ENCODE data around the gene PNKP. TPM values are rescaled to one million over a fixed set of nuclear protein-coding genes. Genes with fewer than 3 reads are reported as not detected.
A peak's percentile ranks its signal among the peaks of the same experiment; 100 is the strongest.

PNKP gene
- total and polyA plus RNA-seq, 7 experiments from 2014 or later: 19.4 to 174 (median 153) TPM

DNA sequence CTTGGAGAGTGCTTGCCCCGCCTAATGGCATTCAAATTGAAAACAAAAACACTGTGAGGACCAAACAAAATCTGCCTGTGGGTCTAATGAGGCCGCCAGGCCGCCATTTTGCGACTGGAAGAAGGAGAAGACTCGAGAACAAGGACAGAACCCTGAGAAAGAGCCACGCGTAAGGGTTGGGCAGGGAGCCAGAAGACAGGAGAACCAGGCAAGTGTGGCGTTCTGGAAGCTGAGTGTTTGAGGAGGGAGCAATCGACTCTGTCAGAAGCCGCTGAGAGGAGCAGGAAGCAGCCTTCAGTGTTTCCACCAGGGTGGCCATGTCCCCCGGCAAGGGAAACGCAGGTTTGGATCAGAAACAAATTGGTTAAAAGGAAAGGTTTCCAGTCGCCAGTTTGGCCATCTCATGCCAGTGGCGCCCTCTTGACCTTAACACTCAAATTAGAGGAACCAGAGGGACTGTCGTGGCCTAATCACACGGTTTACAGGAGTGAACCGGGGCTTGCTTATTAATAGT is 26.6 kb downstream of the PNKP start:
- H3K27me3 Mint-ChIP-seq: peaks cover 0 to 1% (median 0%) of the 10 kb centered on the region in 5 donors
- Histone ChIP-seq H3K27me3 (ENCODE audit: control insufficient read depth in 2 of 2, insufficient read depth in 2 of 2, low read length in 2 of 2) (no peaks in the 10 kb centered on the region), H3K4me3 (ENCODE audit: low read length) (no peak overlapping the region), H3K27ac (ENCODE audit: low read depth, low read length) (no peak overlapping the region), H3K9me3 (ENCODE audit: control insufficient read depth in 2 of 3, low read length in 3 of 3) (no peaks in the 10 kb centered on the region), H3K36me3 (ENCODE audit: control insufficient read depth in 2 of 3, insufficient read depth in 3 of 3, low read length in 3 of 3) (peaks cover 0 to 27% (median 0%) of the 10 kb centered on the region in 3 experiments), H3K4me1 (ENCODE audit: control insufficient read depth in 2 of 2, insufficient read depth in 2 of 2, low read length in 2 of 2) (no peaks in the 10 kb centered on the region)
- DNase-seq (no peak), ATAC-seq (no peak)
- ChIA-PET POLR2A (no interaction called here), CTCF (no interaction called here)
- H3K4me3 Mint-ChIP-seq: no peak overlapping the region
- intact Hi-C loops (cut with micrococcal nuclease): no loop called here
- H3K36me3 Mint-ChIP-seq: peaks cover 4 to 28% (median 16%) of the 10 kb centered on the region in 5 donors
- no peaks in the 10 kb centered on the region for H3K4me1 Mint-ChIP-seq
- H3K27ac Mint-ChIP-seq: no peak overlapping the region
- no peaks in the 10 kb centered on the region for H3K9me3 Mint-ChIP-seq

DNA sequence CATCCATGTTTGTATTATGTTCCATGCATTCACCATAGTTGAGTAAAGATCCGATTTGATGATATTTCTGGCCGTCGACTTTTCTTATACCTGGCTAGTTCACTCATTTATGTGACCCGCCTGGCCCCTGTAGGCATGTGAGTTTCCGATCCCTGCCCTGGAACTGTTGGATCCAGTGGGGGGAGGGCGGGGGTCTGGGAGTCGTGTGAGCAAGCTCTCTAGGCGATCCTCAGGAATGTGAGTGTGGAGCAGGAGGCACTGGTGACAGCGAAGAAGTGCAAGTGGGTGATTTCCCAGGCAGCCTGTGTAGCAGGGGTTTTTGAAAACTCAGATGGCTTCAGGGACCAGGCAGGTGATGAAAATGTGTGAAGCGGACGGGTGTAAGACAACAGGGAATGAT is 27.1 kb downstream of the PNKP start:
- H3K36me3 Mint-ChIP-seq: peaks cover 4 to 28% (median 16%) of the 10 kb centered on the region in 5 donors
- peaks cover 0 to 32% (median 0%) of the 10 kb centered on the region in 3 experiments for H3K36me3 ChIP-seq (ENCODE audit: control insufficient read depth in 2 of 3, insufficient read depth in 3 of 3, low read length in 3 of 3)
- H3K27me3 Mint-ChIP-seq: peaks cover 0 to 1% (median 0%) of the 10 kb centered on the region in 5 donors
- no peaks in the 10 kb centered on the region for H3K27me3 ChIP-seq (ENCODE audit: control insufficient read depth in 2 of 2, insufficient read depth in 2 of 2, low read length in 2 of 2)
- no peak for ATAC-seq
- H3K27ac Mint-ChIP-seq: no peak overlapping the region
- no peak overlapping the region for H3K4me3 Mint-ChIP-seq
- no peaks in the 10 kb centered on the region for H3K9me3 ChIP-seq (ENCODE audit: control insufficient read depth in 2 of 3, low read length in 3 of 3)
- no peaks in the 10 kb centered on the region for H3K4me1 ChIP-seq (ENCODE audit: control insufficient read depth in 2 of 2, insufficient read depth in 2 of 2, low read length in 2 of 2)
- CTCF ChIA-PET: no interaction called here
- H3K27ac ChIP-seq (ENCODE audit: low read depth, low read length): no peak overlapping the region
- POLR2A ChIA-PET: no interaction called here
- H3K9me3 Mint-ChIP-seq: no peaks in the 10 kb centered on the region
- no peak overlapping the region for H3K4me3 ChIP-seq (ENCODE audit: low read length)
- no peaks in the 10 kb centered on the region for H3K4me1 Mint-ChIP-seq
- DNase-seq: no peak
- intact Hi-C loops (cut with micrococcal nuclease): no loop called here

DNA sequence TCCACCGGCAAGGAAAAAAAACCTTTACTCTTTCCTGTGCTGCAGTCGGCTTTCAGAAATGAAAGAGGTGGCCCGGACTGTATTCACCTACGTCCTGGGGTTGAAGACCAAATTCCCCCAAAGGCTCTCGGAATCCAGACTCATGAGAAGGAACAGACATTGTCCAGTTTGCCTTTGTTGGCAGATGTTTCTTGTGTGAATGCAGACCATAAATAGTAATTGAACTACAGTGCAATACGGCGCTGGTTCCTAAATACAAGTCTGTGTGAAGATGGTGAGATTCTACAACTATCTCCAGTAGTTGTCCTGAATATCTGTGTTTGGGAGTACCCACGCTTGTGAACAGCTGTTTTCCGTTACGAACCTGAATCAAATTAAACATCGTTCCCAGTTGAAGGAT is 27.7 kb downstream of the PNKP start:
- H3K36me3 ChIP-seq (ENCODE audit: control insufficient read depth in 2 of 3, insufficient read depth in 3 of 3, low read length in 3 of 3): peaks cover 0 to 38% (median 0%) of the 10 kb centered on the region in 3 experiments
- ATAC-seq (no peak), DNase-seq (no peak)
- no peaks in the 10 kb centered on the region for H3K9me3 ChIP-seq (ENCODE audit: control insufficient read depth in 2 of 3, low read length in 3 of 3)
- ChIA-PET POLR2A (no interaction called here), CTCF (no interaction called here)
- no peaks in the 10 kb centered on the region for H3K9me3 Mint-ChIP-seq
- no peaks in the 10 kb centered on the region for H3K4me1 ChIP-seq (ENCODE audit: control insufficient read depth in 2 of 2, insufficient read depth in 2 of 2, low read length in 2 of 2)
- no peak overlapping the region for H3K4me3 Mint-ChIP-seq
- H3K36me3 Mint-ChIP-seq: peaks cover 6 to 31% (median 18%) of the 10 kb centered on the region in 5 donors
- H3K27ac ChIP-seq (ENCODE audit: low read depth, low read length): no peak overlapping the region
- no peaks in the 10 kb centered on the region for H3K27me3 ChIP-seq (ENCODE audit: control insufficient read depth in 2 of 2, insufficient read depth in 2 of 2, low read length in 2 of 2)
- no peaks in the 10 kb centered on the region for H3K4me1 Mint-ChIP-seq
- H3K27me3 Mint-ChIP-seq: no peaks in the 10 kb centered on the region
- intact Hi-C loops (cut with micrococcal nuclease): no loop called here
- no peak overlapping the region for H3K27ac Mint-ChIP-seq
- no peak overlapping the region for H3K4me3 ChIP-seq (ENCODE audit: low read length)

DNA sequence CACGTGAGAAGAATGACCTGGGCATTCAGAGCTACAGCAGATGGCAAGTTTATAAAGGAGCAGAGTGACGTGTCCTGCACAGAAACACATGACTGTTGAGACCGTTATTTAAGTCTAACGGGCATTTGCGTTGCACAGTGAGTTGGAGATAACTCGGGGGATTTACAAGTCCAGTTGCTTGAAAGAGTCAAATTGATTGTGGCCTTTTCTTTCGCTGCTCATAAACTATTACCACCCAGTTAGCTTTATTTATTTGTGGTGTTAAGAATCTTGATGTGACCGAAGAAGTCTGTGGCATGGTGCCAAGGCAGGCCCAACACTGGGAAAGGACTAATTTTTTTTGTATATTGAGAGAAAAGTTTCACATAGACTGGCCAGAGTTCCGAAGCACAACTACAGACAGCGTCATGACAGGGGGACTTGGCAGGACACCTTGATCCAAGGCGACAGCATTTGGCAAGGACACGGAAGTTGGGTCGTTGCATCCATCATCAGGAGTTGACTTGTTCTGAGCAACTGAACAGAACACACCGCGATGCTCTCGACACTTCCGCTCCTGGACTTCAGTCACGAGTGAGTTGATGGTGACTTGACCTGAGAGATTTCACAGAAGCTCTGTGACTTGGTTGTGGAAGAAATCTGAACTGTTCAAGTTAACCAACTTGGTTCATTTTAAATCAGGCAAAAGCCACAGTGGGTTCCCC is 28.3 kb downstream of the PNKP start:
- no peak overlapping the region for H3K4me3 Mint-ChIP-seq
- H3K4me3 ChIP-seq (ENCODE audit: low read length): no peak overlapping the region
- H3K4me1 ChIP-seq (ENCODE audit: control insufficient read depth in 2 of 2, insufficient read depth in 2 of 2, low read length in 2 of 2): no peaks in the 10 kb centered on the region
- ChIA-PET POLR2A (no interaction called here), CTCF (no interaction called here)
- peaks cover 0 to 45% (median 0%) of the 10 kb centered on the region in 3 experiments for H3K36me3 ChIP-seq (ENCODE audit: control insufficient read depth in 2 of 3, insufficient read depth in 3 of 3, low read length in 3 of 3)
- no peaks in the 10 kb centered on the region for H3K9me3 Mint-ChIP-seq
- H3K36me3 Mint-ChIP-seq: peaks cover 9 to 34% (median 20%) of the 10 kb centered on the region in 5 donors
- no peak overlapping the region for H3K27ac ChIP-seq (ENCODE audit: low read depth, low read length)
- no peaks in the 10 kb centered on the region for H3K27me3 Mint-ChIP-seq
- no peak overlapping the region for H3K27ac Mint-ChIP-seq
- peaks cover 0 to 1% (median 0%) of the 10 kb centered on the region in 7 donors for H3K4me1 Mint-ChIP-seq
- H3K27me3 ChIP-seq (ENCODE audit: control insufficient read depth in 2 of 2, insufficient read depth in 2 of 2, low read length in 2 of 2): no peaks in the 10 kb centered on the region
- no peaks in the 10 kb centered on the region for H3K9me3 ChIP-seq (ENCODE audit: control insufficient read depth in 2 of 3, low read length in 3 of 3)
- ATAC-seq (no peak), DNase-seq (no peak)
- intact Hi-C loops (cut with micrococcal nuclease): no loop called here

DNA sequence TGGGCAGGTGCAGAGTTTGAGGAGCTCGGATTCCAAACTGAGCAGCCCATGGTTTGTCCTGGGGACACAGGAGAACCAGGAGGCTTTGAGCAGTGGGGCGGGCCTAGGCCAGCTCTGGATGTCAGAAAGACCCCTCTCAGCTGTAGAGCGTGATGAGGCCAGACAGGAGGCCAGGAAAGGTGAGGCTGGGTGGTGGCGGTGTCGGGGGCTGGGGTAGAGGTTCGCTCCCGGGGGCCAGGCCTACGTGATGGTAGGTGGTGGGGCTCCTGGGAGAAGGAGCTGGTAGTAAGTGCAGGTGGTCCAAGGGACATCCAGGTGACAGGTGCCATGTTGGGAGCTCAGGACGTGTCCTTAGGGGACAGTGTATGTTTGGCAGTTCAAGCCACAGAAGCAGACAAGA is 30.0 kb downstream of the PNKP start:
- Histone ChIP-seq H3K27ac (ENCODE audit: low read depth, low read length) (no peak overlapping the region), H3K9me3 (ENCODE audit: control insufficient read depth in 2 of 3, low read length in 3 of 3) (no peaks in the 10 kb centered on the region), H3K4me3 (ENCODE audit: low read length) (no peak overlapping the region), H3K4me1 (ENCODE audit: control insufficient read depth in 2 of 2, insufficient read depth in 2 of 2, low read length in 2 of 2) (no peaks in the 10 kb centered on the region), H3K27me3 (ENCODE audit: control insufficient read depth in 2 of 2, insufficient read depth in 2 of 2, low read length in 2 of 2) (no peaks in the 10 kb centered on the region), H3K36me3 (ENCODE audit: control insufficient read depth in 2 of 3, insufficient read depth in 3 of 3, low read length in 3 of 3) (peaks cover 0 to 60% (median 6%) of the 10 kb centered on the region in 3 experiments)
- no peak for ATAC-seq
- Mint-ChIP-seq H3K9me3 (no peaks in the 10 kb centered on the region), H3K4me3 (no peak overlapping the region), H3K36me3 (peaks cover 9 to 42% (median 26%) of the 10 kb centered on the region in 5 donors), H3K27me3 (no peaks in the 10 kb centered on the region), H3K27ac (peak overlapping the region in 1 of 9 donors; percentile 68), H3K4me1 (peaks cover 0 to 4% (median 0%) of the 10 kb centered on the region in 7 donors)
- intact Hi-C loops (cut with micrococcal nuclease): no loop called here
- ChIA-PET POLR2A (interaction anchor here (0.5 kb wide), 1 partner anchor 386 kb away, joined by 3 read pairs; the partner anchor contains the start of gene PIH1D1), CTCF (no interaction called here)
- no peak for DNase-seq

DNA sequence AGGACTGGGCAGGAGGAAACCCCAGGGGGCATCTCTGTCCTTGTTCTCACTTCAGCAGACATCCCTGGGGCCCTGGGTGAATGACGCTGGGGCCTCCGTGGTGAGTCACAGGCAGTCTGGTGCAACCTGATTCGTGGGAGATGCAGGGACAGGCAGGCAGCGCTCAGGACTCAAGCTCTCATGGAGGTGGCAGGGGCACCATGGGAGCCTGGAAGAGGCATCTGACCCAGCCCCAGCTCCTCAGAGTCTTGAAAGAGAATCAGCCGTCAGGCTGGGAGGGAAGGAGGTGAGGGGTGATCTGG is 30.4 kb downstream of the PNKP start:
- Mint-ChIP-seq H3K27ac (peak overlapping the region in 1 of 9 donors; percentile 68), H3K9me3 (no peaks in the 10 kb centered on the region), H3K36me3 (peaks cover 9 to 45% (median 28%) of the 10 kb centered on the region in 5 donors), H3K4me1 (peaks cover 0 to 8% (median 0%) of the 10 kb centered on the region in 7 donors), H3K4me3 (no peak overlapping the region), H3K27me3 (no peaks in the 10 kb centered on the region)
- Histone ChIP-seq H3K4me3 (ENCODE audit: low read length) (no peak overlapping the region), H3K9me3 (ENCODE audit: control insufficient read depth in 2 of 3, low read length in 3 of 3) (no peaks in the 10 kb centered on the region), H3K36me3 (ENCODE audit: control insufficient read depth in 2 of 3, insufficient read depth in 3 of 3, low read length in 3 of 3) (peaks cover 0 to 65% (median 6%) of the 10 kb centered on the region in 3 experiments), H3K27ac (ENCODE audit: low read depth, low read length) (no peak overlapping the region), H3K4me1 (ENCODE audit: control insufficient read depth in 2 of 2, insufficient read depth in 2 of 2, low read length in 2 of 2) (no peaks in the 10 kb centered on the region), H3K27me3 (ENCODE audit: control insufficient read depth in 2 of 2, insufficient read depth in 2 of 2, low read length in 2 of 2) (no peaks in the 10 kb centered on the region)
- no peak for ATAC-seq
- ChIA-PET CTCF (no interaction called here), POLR2A (interaction anchor here (0.5 kb wide), 1 partner anchor 386 kb away, joined by 3 read pairs; the partner anchor contains the start of gene PIH1D1)
- intact Hi-C loops (cut with micrococcal nuclease): no loop called here
- DNase-seq: no peak
